Stimulated activated naive CD8-positive, alpha-beta T cell treated with anti-CD3 and anti-CD28 coated beads, Interleukin-15, amount 100 ng/mL, for 72 hours (primary cell): ENCODE data around the gene FHL2.
A peak's percentile ranks its signal among the peaks of the same experiment; 100 is the strongest.
"Not testable (repeated sequence)": the region's sequence is repeated elsewhere in the genome, so short reads cannot be mapped to it uniquely, and the experiment has no call there.

ENCODE experiments used
- ATAC-seq: fragments of 150-1000 bp; cut with Tn5 transposase; 2 replicates; pipeline ENCODE4 v1.10.0; 2021; ENCODE audit warnings: mild to moderate bottlenecking, moderate library complexity
- DNase-seq, 2 donors: peaks; one replicate each; pipeline ENCODE4 v3.0.0; 2021 to 2022
- H3K27ac Mint-ChIP-seq, 2 donors: one replicate each; pipeline ENCODE4 v1.8.0; 2022; ENCODE audit warnings: mild to moderate bottlenecking in 2 of 2, mixed read lengths in 2 of 2, moderate library complexity in 2 of 2
- H3K27me3 Mint-ChIP-seq: one replicate; pipeline ENCODE4 v1.8.0; 2022; ENCODE audit warnings: mixed read lengths
- H3K4me1 Mint-ChIP-seq: one replicate; pipeline ENCODE4 v1.8.0; 2022; ENCODE audit warnings: mild to moderate bottlenecking, mixed read lengths
- H3K4me3 Mint-ChIP-seq, 2 donors: one replicate each; pipeline ENCODE4 v1.8.0; 2022; ENCODE audit warnings: mild to moderate bottlenecking in 2 of 2, mixed read lengths in 2 of 2, moderate library complexity in 1 of 2
- H3K9me3 Mint-ChIP-seq, 2 donors: one replicate each; pipeline ENCODE4 v1.8.0; 2022; ENCODE audit warnings: mixed read lengths in 2 of 2

FHL2 gene

DNA sequence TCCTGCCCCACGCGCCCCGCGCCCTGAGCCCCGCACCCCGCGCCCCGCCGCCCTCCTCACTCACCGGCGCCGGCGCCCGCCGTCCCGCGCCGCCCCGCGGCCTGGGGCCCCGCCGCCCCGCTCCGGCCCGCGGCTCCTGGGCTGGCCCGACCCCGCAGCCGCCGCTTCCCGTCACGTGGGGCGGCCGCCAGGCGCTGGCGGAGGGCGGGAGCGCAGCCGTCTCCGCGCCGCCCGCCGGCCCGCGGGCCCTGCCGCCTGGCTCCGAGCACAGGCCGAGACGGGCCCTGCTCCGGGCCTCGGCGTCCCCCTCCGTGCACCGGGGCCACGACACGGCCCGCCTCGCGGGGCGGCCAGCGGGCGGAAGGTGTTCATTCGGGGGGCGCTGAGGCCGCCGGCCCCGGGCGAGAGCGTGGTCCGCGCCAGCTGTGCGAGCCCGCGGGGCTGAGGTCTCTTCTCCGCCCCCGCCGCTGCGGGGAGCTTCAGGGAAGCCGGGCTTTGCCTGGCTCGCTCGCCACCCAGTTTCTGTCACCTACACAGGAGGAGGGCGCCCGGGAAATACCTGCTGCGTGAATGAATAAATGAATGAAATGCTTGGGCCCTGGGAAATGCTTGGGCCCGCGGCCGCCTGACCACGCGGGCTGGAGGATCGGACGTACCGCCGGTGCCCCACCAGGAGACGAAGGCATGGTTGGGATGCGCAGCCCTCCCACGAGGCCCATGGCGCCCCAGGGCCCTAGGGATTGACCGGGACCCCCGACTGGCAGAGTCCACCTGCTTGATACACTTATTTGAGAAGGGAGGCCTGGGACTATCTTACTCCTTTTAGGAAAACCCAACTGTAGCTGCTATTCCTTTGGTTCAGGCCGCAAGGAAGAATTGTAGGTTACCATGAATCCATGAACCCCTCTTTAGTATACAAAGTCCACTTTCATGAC is 69.0 kb downstream of the FHL2 start, which contains the start of gene TGFBRAP1:
Gene TGFBRAP1 (minus strand): TSS at position 175 of the 935 bp plus-strand sequence. CDS start 21,434 bp downstream, outside the sequence.
- ATAC-seq, result peak; percentile 89
- peak; percentile 67 to 70 for DNase-seq
- Mint-ChIP-seq H3K9me3 (no peaks in the 10 kb centered on the region), H3K4me1 (peaks cover 46% of the 10 kb centered on the region), H3K27ac (peak within 1 kb of the TSS; percentile 98 to 99), H3K4me3 (peak within 1 kb of the TSS; percentile 91 to 96), H3K27me3 (no peaks in the 10 kb centered on the region)

- DNase-seq, result peak; percentile 7 to 23
Observed at GRCh38 chr2:105329197-105329554, 69.7 kb downstream of the FHL2 start.

DNA sequence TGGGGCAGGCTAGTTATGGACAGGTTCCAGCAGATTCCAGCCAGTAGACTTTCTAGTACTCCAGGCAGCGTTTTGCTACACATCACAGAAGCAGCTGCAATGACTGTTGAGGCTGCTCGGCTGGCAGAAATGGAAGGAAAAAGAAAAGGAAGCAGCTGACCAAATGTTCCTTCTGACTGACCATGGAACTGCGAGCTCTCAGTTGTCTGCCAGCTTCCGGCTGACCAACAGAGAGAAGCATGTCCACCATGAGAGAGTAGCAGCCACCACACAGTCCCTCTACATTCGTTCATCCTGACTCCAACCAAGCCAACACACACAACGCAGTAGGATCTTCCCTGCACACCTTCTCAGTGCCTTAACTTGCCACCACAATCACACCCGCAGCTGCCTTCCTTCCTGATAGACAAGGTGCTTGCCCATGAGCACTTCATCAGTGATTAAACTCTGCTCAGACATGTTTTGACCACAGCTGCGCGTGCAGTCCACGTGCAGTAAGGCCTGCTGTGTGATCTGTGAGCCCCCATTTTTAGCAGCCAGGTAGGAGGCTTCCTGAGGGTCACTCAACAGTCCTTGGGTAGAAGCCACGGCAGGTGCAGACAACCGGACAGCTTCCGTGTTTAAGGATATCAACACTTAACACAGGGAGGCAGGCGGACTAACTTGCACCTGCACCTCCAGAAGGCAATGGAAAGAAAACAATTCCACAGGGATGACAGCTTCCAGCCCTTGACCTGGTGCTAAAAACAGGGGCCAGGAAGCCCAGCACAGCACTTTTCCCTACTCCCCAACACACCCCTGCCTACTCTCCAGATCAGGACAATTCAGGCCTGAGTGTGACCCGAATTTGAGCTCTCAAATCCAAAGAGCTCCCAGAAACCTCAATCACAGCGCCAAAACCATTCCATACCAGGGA is 70.3 kb downstream of the FHL2 start:
- DNase-seq (peak; percentile 9 to 52), ATAC-seq (peak; percentile 53)
- Mint-ChIP-seq H3K4me3 (peak overlapping the region; percentile 88 to 96), H3K9me3 (no peaks in the 10 kb centered on the region), H3K4me1 (peaks cover 59% of the 10 kb centered on the region), H3K27me3 (no peaks in the 10 kb centered on the region), H3K27ac (peak overlapping the region; percentile 90 to 94)

More at GRCh38 chr2:105329197-105329554, 69.7 kb downstream of the FHL2 start:
- Mint-ChIP-seq H3K9me3 (no peaks in the 10 kb centered on the region), H3K4me1 (peaks cover 52% of the 10 kb centered on the region), H3K27me3 (no peaks in the 10 kb centered on the region), H3K27ac (peak overlapping the region; percentile 90 to 94), H3K4me3 (peak overlapping the region; percentile 88 to 96)
- peak; percentile 53 for ATAC-seq

DNA sequence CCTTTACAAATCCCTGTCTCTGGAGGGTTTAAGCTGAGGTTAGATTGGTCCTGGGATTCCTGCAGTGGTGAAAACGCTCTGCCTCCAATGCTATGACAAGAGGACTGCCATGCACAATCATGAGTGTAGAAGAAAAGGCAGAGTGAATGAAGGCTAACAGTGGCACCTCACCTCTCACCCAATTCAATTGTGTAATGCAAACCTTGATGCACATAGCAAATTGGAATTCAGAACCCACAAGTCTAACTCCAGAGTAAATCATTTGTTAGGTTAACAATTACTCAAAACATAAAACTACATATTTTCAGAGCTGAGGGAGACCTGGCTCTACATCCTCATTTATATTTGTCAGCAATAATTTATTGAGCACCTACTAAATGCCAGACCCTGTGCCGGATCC is 71.2 kb downstream of the FHL2 start:
- Mint-ChIP-seq H3K27ac (peak overlapping the region; percentile 4 to 27), H3K4me3 (peak overlapping the region in 1 of 2 donors; percentile 96), H3K27me3 (no peaks in the 10 kb centered on the region), H3K9me3 (no peaks in the 10 kb centered on the region), H3K4me1 (peaks cover 67% of the 10 kb centered on the region)
- DNase-seq (no peak), ATAC-seq (no peak)

DNA sequence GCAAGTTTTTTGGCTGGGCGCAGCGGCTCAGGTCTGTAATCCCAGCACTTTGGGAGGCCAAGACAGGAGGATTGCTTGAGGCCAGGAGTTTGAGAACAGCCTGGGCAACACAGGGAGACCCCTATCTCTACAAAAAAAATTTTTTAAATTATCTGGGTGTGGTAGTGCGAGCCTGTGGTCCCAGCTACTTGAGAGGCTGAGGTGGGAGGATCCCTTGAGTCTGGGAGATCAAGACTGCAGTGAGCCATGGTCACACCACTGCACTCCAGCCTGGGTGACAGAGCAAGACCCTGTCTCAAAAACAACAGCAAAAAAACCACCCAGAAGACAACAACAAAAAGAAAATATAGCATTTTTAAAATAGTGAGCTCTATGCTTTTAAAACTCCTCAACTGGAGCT is 71.6 kb downstream of the FHL2 start:
- peaks cover 71% of the 10 kb centered on the region for H3K4me1 Mint-ChIP-seq
- ATAC-seq, DNase-seq, H3K4me3 Mint-ChIP-seq, H3K27ac Mint-ChIP-seq, H3K27me3 Mint-ChIP-seq, H3K9me3 Mint-ChIP-seq: not testable (repeated sequence)

DNA sequence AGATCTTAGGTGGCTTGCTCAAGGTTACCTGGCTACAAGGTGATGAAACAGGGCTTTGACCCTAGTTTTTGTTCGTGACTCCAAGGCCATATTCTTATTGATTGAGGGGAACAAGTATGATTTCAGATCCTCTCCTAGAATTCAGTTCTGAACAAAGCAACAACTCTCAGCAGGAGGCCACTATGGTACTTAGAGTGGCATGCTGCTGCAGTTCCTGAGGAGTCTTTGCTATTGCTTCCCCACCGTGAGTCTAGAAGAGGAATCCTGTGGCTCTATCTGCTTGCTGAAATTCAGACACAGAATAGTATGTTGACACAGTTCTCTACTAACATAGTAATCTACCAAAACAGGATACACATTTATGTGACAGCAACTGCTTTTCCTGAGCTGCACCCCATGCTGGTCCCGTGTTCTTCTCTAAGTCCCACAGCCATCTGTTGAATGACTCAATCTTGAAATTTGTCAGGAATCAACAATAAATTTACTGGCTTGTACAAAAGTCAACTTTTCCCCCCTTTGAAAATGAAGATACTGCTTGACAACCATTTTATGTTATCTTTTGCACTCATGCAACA is 73.4 kb downstream of the FHL2 start:
- Mint-ChIP-seq H3K27ac (no peak overlapping the region), H3K4me3 (no peak overlapping the region), H3K4me1 (peaks cover 66% of the 10 kb centered on the region), H3K27me3 (no peaks in the 10 kb centered on the region), H3K9me3 (no peaks in the 10 kb centered on the region)
- DNase-seq (no peak), ATAC-seq (no peak)

GRCh38 chr2:105324732-105325131 is 74.1 kb downstream of the FHL2 start:
- no peak overlapping the region for H3K27ac Mint-ChIP-seq
- ATAC-seq (no peak), DNase-seq (no peak)
- no peak overlapping the region for H3K4me3 Mint-ChIP-seq
- H3K27me3 Mint-ChIP-seq, result no peaks in the 10 kb centered on the region
- no peaks in the 10 kb centered on the region for H3K9me3 Mint-ChIP-seq
- peaks cover 66% of the 10 kb centered on the region for H3K4me1 Mint-ChIP-seq

DNA sequence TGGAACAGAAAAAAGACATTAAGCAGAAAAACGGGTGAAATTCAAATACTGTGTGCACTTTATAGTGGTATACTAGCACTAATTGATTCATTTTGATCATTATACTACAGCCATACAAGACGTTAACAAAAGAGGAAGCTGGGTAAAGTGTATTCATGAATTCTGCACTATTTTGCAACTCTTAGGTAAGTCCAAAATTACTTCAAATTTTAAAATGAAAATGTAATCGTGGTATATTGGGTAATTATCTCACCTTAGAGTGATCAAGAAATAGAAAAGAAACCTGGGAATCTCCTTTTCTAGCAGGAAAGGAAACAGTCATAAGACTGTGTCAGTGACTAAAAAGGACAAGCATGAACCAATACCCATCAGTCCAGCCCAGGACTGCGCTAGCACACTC is 74.8 kb downstream of the FHL2 start:
- Mint-ChIP-seq H3K9me3 (no peaks in the 10 kb centered on the region), H3K27ac (no peak overlapping the region), H3K4me3 (no peak overlapping the region), H3K4me1 (peaks cover 70% of the 10 kb centered on the region), H3K27me3 (no peaks in the 10 kb centered on the region)
- ATAC-seq, result no peak
- no peak for DNase-seq

GRCh38 chr2:105323111-105323510 is 75.7 kb downstream of the FHL2 start:
- no peaks in the 10 kb centered on the region for H3K27me3 Mint-ChIP-seq
- H3K4me3 Mint-ChIP-seq, result no peak overlapping the region
- H3K9me3 Mint-ChIP-seq, result no peaks in the 10 kb centered on the region
- DNase-seq (no peak), ATAC-seq (no peak)
- H3K27ac Mint-ChIP-seq, result peak overlapping the region in 1 of 2 donors; percentile 68
- H3K4me1 Mint-ChIP-seq, result peaks cover 67% of the 10 kb centered on the region

GRCh38 chr2:105321875-105322646 is 76.8 kb downstream of the FHL2 start:
- no peaks in the 10 kb centered on the region for H3K27me3 Mint-ChIP-seq
- H3K9me3 Mint-ChIP-seq, result no peaks in the 10 kb centered on the region
- DNase-seq, result no peak
- peak; percentile 53 for ATAC-seq
- H3K4me1 Mint-ChIP-seq, result peaks cover 60% of the 10 kb centered on the region
- no peak overlapping the region for H3K4me3 Mint-ChIP-seq
- H3K27ac Mint-ChIP-seq, result no peak overlapping the region

DNA sequence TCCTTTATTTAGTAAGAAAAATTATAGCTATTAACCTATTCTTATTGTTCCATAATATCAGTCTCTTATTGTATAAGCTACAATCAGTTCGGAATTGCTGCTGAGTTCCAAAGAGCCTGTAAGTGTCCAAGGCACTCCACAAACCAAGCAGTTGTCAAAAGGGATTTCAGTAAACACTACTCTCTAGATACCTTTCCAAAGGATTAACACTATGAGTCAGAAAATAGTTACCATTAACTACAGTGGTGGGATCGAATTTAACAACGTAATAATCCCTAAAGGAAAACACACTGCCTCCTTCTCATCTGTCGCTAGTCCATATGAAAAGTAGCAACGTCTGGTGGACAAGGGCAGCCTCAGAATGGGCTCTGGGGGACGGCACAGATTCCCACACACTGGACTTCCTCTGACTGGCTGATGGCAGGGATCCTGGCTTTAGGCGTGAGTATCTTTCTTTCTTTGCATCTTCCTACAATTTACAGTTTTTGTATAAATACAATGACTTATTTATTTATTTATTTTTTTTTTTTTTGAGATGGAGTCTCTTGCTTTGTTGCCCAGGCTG is 78.1 kb downstream of the FHL2 start:
- no peak for DNase-seq
- no peaks in the 10 kb centered on the region for H3K27me3 Mint-ChIP-seq
- H3K27ac Mint-ChIP-seq, result no peak overlapping the region
- no peak overlapping the region for H3K4me3 Mint-ChIP-seq
- ATAC-seq, result no peak
- no peaks in the 10 kb centered on the region for H3K9me3 Mint-ChIP-seq
- peaks cover 56% of the 10 kb centered on the region for H3K4me1 Mint-ChIP-seq

DNA sequence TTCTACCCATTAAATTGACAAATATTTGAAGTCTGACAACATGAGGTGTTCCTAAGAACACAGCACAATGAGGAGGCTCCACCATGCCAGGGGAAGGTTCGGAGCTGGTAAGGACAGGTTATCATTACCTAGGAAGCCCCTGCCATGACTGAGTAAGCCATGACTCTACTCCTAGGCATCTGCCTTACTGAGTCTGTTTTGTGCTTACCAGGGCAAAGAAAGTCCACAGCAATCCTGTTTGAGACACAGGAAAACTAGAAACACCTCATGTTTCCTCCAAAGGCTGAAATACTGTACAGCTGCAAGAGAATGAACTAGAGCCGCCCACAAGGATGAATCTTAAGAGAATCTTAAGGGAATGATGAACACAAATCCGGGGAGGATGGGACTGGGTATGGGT is 80.9 kb downstream of the FHL2 start:
- DNase-seq (no peak), ATAC-seq (no peak)
- Mint-ChIP-seq H3K27me3 (no peaks in the 10 kb centered on the region), H3K4me1 (peaks cover 40% of the 10 kb centered on the region), H3K9me3 (no peaks in the 10 kb centered on the region), H3K27ac (peak overlapping the region in 1 of 2 donors; percentile 54), H3K4me3 (no peak overlapping the region)

GRCh38 chr2:105315314-105315713 is 83.5 kb downstream of the FHL2 start:
- no peaks in the 10 kb centered on the region for H3K27me3 Mint-ChIP-seq
- peaks cover 41% of the 10 kb centered on the region for H3K4me1 Mint-ChIP-seq
- H3K4me3 Mint-ChIP-seq, result no peak overlapping the region
- ATAC-seq (peak; percentile 68), DNase-seq (no peak)
- no peak overlapping the region for H3K27ac Mint-ChIP-seq
- H3K9me3 Mint-ChIP-seq, result no peaks in the 10 kb centered on the region

DNA sequence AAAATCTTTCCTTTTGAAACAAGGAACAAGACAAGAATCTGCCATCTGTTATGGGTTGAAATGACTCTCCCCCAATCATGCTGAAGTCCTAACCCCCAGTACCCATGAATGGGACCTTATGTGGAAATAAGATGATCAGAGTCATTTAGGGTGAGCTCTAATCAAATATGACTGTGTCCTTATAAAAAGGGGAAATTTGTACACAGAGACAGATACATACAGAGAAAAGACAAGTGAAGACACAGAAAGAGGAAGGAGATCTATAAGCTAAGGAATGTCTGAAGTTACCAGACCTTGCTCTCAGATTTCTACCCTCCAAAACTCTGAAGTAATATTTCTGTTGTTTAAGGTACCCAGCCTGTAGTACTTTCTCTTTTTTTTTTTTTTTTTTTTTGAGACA is 85.0 kb downstream of the FHL2 start:
- no peak for DNase-seq
- Mint-ChIP-seq H3K27me3 (no peaks in the 10 kb centered on the region), H3K9me3 (no peaks in the 10 kb centered on the region), H3K4me3 (no peak overlapping the region), H3K4me1 (peaks cover 32% of the 10 kb centered on the region), H3K27ac (no peak overlapping the region)
- no peak for ATAC-seq
